Motor neuron (in vitro differentiated cells): ENCODE data around the gene FAM149A. TPM values are rescaled to one million over a fixed set of nuclear protein-coding genes. Genes with fewer than 3 reads are reported as not detected.

Source experiments
- ATAC-seq, 8 experiments: fragments of 200-7000 bp; cut with Tn5 transposase; replicated peaks in 6 of 8; 2 replicates each; pipeline ENCODE4 v1.8.0; 2021; ENCODE audit warnings: mild to moderate bottlenecking in 8 of 8, moderate library complexity in 8 of 8
- H3K27ac ChIP-seq, 2 donors: fragments of 250-450 bp; sonication (Bioruptor Pico); 2 replicates each; pipeline ENCODE4 v1.9.0; 2021; ENCODE audit warnings: antibody characterized with exemption in 2 of 2, mild to moderate bottlenecking in 2 of 2, moderate library complexity in 1 of 2
- H3K4me1 ChIP-seq, 2 donors: fragments of 250-450 bp; sonication (Bioruptor Pico); replicated peaks in 1 of 2; 2 replicates each; pipeline ENCODE4 v1.6.1; 2021; ENCODE audit warnings: antibody characterized with exemption in 2 of 2, mild to moderate bottlenecking in 2 of 2, moderate library complexity in 1 of 2
- H3K4me3 ChIP-seq, 5 donors: fragments of 250-450 bp; sonication (Bioruptor Pico); 2 replicates each; pipeline ENCODE4 v1.9.0; 2021; ENCODE audit warnings: antibody characterized with exemption in 5 of 5, mild to moderate bottlenecking in 5 of 5, moderate library complexity in 4 of 5
- WGBS, 10 experiments: fragments of 450-650 bp; shearing (Covaris generic); methylation state at CpG; one replicate each; pipeline ENCODE4 v1.0.0; 2022; 5-methylcytosine and 5-hydroxymethylcytosine counted together
- in situ Hi-C, 9 experiments: fragments of 400-800 bp; cut with MboI; loops; one replicate each; pipeline ENCODE4 v1.15.0; 2021; ENCODE audit warnings: low sequenced_read_pairs in 9 of 9, low pct_unique_long_range_greater_than_20kb in 2 of 9; ENCODE audit not compliant: unreplicated experiment in 9 of 9
- total RNA-seq, 8 experiments: library from RNA; unstranded; fragments of 300-600 nt; gene quantifications; 2 replicates each; pipeline versions ENCODE4 v1.2.3 to v1.2.4, GENCODE V29; 2022

The FAM149A gene
- total RNA-seq, 8 experiments from 2014 or later = 2.3 to 13.2 (median 7.0) TPM

DNA sequence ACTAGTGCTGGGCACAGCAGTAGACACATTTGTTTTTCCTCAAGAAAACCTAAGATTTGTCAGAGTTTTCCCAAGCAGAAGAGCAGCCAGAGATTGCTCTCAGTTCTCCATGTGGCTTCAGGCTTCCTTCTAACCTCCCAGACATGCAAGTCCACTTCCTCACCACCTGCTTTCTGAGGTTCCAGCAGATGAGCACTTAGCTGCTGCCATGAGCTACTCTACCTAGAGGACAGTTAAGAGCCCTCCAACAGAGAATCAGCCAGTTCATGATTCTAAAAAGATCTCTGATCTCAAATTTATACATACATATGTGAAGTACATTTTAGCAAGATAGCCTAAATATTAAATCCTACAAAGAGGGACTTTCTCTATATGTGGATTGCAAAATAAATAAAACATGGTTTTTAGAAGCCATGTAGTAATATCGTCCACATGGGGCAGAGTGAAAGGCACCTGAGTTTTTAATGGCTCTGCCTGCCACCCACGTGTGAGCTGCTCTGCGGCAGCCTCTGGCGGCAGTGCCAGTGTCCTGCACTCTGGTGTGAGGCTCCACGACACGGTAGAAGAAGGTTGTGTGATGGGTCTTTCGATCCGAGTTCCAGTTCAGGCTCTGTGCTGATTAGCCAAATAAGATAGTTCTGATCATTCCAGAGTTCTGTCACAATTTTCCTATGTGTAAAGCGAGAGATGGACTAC, 97.2 kb downstream of the FAM149A start:
- in situ Hi-C loops = no loop called here
- peak in 3 of 8 experiments; percentile 16 to 71 (median 39) for ATAC-seq
- Histone ChIP-seq H3K4me3 (no peak overlapping the region), H3K4me1 (no peaks in the 10 kb centered on the region), H3K27ac (no peak overlapping the region)
- 25 to 100% (median 67%) methylated on average over 1 to 9 of the region's 9 CpGs for WGBS, 10 experiments

DNA sequence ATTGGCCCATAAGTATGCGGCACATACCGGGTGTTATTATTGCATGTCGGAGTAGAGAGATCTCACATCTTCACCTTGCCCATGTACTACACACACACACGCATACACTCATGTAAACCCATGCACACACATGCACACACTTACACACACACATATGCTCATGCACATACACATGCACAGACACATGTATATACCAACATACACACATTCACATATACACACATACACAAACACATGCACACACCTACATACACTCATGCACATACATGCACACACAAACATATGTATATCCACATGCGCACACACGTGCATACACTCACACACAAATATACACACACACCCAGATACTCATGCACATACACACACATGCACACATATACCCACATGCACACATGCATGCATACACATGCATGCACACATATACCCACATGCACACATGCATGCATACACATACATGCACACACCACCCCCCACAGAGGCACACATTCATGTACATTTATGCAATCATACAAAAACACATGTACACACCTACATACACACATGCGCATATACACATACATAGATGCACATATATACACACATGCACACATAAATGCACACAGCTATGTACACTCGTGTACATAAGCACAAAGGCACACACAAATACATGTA, 98.1 kb downstream of the FAM149A start:
- H3K27ac ChIP-seq = no peak overlapping the region
- whole genome bisulfite sequencing, 10 experiments = 33 to 100% (median 84%) methylated on average over 1 to 8 of the region's 8 CpGs; no CpG with 5 or more reads in 2 of the 10 experiments
- ATAC-seq = no peak
- no peak overlapping the region for H3K4me3 ChIP-seq
- in situ Hi-C loops = no loop called here
- no peaks in the 10 kb centered on the region for H3K4me1 ChIP-seq

GRCh38 chr4:186203406-186203805, 98.9 kb downstream of the FAM149A start:
- in situ Hi-C loops = no loop called here
- 0 to 100% (median 82%) methylated on average over 1 to 11 of the region's 12 CpGs; no CpG with 5 or more reads in 1 of the 10 experiments for WGBS, 10 experiments
- Histone ChIP-seq H3K27ac (no peak overlapping the region), H3K4me1 (no peaks in the 10 kb centered on the region), H3K4me3 (no peak overlapping the region)
- ATAC-seq = no peak

DNA sequence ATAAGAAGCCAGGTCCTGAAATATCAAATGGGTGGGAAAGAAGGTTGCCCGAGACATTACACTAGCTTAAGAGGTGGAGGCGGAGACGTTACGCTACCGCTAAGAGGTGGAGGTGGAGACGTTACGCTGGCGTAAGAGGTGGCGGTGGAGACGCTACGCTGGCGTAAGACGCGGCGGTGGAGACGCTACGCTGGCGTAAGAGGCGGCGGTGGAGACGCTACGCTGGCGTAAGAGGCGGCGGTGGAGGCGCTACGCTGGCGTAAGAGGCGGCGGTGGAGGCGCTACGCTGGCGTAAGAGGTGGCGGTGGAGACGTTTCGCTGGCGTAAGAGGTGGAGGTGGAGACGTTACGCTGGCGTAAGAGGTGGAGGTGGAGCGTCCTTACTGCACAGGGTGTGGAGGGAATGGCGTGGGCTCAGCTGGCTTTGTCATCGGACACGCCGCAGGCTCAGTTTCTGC, 99.6 kb downstream of the FAM149A start:
- WGBS, 10 experiments = 37 to 100% (median 95%) methylated on average over 3 to 33 of the region's 45 CpGs; no CpG with 5 or more reads in 1 of the 10 experiments
- Histone ChIP-seq H3K4me1 (no peaks in the 10 kb centered on the region), H3K4me3 (no peak overlapping the region), H3K27ac (no peak overlapping the region)
- in situ Hi-C loops = no loop called here
- no peak for ATAC-seq

- in situ Hi-C loops = no loop called here
- no peak overlapping the region for H3K27ac ChIP-seq
- no peaks in the 10 kb centered on the region for H3K4me1 ChIP-seq
- WGBS, 10 experiments = 20 to 96% (median 90%) methylated on average over 1 to 13 of the region's 13 CpGs; no CpG with 5 or more reads in 4 of the 10 experiments
- no peak for ATAC-seq
- no peak overlapping the region for H3K4me3 ChIP-seq
These were observed 100.2 kb downstream of the FAM149A start for GRCh38 chr4:186204686-186205085.

DNA sequence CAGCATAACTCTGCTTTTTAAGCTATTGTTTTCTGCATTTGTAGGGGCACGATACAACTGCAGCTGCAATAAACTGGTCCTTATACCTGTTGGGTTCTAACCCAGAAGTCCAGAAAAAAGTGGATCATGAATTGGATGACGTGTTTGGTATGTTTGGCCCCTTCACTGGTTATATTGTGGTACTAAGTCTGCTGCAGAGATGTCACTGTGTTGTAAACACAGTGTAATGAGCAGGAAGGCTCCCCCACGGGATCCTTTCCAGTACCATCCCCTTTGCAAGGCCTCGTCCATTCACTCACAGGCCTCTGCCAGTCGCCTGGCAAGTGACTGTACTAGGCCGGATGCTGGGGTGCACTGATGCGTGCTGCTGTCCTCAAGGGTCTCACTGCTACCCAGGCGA, 100.7 kb downstream of the FAM149A start:
- Histone ChIP-seq H3K4me1 (no peaks in the 10 kb centered on the region), H3K4me3 (no peak overlapping the region), H3K27ac (no peak overlapping the region)
- 49 to 91% (median 73%) methylated on average over 1 to 8 of the region's 8 CpGs; no CpG with 5 or more reads in 2 of the 10 experiments for WGBS, 10 experiments
- ATAC-seq = no peak
- in situ Hi-C loops = no loop called here

DNA sequence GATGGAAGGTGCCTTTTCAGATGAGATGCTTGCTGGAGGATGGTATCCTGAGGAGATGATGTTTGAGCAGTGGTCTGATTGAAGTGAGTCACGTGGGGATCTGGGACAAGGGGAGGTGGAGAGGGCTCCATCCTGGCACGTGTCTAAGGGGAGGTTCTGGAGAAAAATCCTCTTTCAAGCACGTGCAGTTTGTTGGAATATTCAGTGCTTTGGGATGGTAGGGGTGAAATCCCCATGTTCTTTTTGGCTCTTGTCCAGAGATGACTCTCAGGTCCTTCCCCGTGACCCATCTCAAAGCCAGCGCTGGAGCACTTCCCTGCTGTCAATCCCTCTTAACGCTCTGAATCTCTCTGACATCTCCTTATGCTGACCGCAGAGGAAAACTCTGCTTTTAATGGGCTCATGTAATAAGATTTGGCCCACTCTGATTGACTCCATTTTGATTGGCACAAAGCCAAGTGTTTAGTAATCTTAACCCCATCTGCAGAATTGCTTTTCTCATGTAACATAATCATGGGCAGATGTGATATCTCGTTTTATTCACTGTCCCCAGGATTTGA, 112.0 kb downstream of the FAM149A start:
- 2 to 94% (median 45%) methylated on average over 4 to 6 of the region's 8 CpGs; no CpG with 5 or more reads in 3 of the 10 experiments for WGBS, 10 experiments
- ATAC-seq = no peak
- Histone ChIP-seq H3K4me3 (no peak overlapping the region), H3K27ac (no peak overlapping the region), H3K4me1 (no peaks in the 10 kb centered on the region)
- in situ Hi-C loops = no loop called here

DNA sequence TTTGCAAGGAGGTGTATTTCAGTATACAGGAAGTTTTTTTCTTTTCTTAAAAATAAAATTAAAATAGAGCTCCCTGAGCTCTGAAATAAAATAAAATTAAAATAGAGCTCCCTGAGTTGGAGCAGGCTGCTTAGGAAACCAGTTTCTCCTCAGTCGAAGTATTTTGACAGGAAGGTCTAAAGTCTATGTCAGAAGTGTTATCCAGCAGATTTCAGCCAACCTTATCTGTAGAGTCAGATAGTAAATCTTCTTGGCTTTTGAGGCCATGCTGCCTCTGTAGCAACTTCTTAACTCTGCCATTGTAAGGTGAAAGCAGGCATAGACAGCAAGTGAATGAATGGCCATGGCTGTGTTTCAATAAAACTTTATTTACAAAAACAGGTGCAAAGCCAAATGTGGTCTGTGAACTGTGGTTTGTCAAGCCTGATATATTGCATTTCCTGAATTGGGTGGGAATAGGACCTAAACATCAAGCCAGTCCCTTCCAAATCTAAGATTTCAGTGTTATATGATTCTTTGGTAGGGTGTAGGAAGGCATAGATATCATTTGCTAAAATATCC, 113.3 kb downstream of the FAM149A start:
- no peaks in the 10 kb centered on the region for H3K4me1 ChIP-seq
- in situ Hi-C loops = no loop called here
- WGBS, 10 experiments = 50 to 100% (median 74%) methylated on average over 1 of the region's 1 CpG; no CpG with 5 or more reads in 6 of the 10 experiments
- no peak overlapping the region for H3K27ac ChIP-seq
- no peak overlapping the region for H3K4me3 ChIP-seq
- ATAC-seq = no peak

- Histone ChIP-seq H3K4me3 (no peak overlapping the region), H3K4me1 (no peaks in the 10 kb centered on the region), H3K27ac (no peak overlapping the region)
- in situ Hi-C loops = no loop called here
- ATAC-seq = no peak
- 15 to 100% (median 82%) methylated on average over 1 of the region's 1 CpG; no CpG with 5 or more reads in 1 of the 10 experiments for WGBS, 10 experiments
These were observed 117.1 kb downstream of the FAM149A start for GRCh38 chr4:186221624-186222023.

Other genes starting within 250 kb of the FAM149A start
- 10 to 100 TPM in 1 of 8 experiments, 1 to 10 TPM in 3, under 1 TPM in 4; 0.04 to 13.6 (median 1.2) TPM for gene TLR3, start 35.5 kb upstream of the FAM149A start, total RNA-seq
- gene CYP4V2, start 86.9 kb downstream of the FAM149A start, total RNA-seq = 10 to 100 TPM in 2 of 8 experiments, 1 to 10 TPM in 6; 3.1 to 19.0 (median 8.0) TPM
- under 1 TPM in 7 of 8 experiments, not detected in 1; 0.07 to 0.90 (median 0.24) TPM for gene KLKB1, start 122.8 kb downstream of the FAM149A start, total RNA-seq
- 1 to 10 TPM in 1 of 8 experiments, under 1 TPM in 5, not detected in 2; 0.21 to 1.2 (median 0.26) TPM for gene F11, start 161.5 kb downstream of the FAM149A start, total RNA-seq